Gastrocnemius medialis (tissue), 4 donors: ENCODE measurements around the gene LPIN3. TPM values are rescaled to one million over a fixed set of nuclear protein-coding genes. Genes with fewer than 3 reads are reported as not detected.

Source experiments
- ATAC-seq, 2 donors: fragments of 150-250 bp; one replicate each; pipeline ENCODE4 v1.9.1; 2016
- DNase-seq, 2 donors: peaks; one replicate each; pipeline ENCODE4 v3.0.0-alpha.2; 2019
- H3K27ac ChIP-seq, 4 donors: fragments of 200-600 bp; sonication (generic); 1 replicate in 1 of 4; 2 replicates in 3 of 4; pipeline ENCODE4 v1.5.1; 2016 to 2018; ENCODE audit warnings: mild to moderate bottlenecking in 2 of 4, moderate library complexity in 1 of 4
- H3K27me3 ChIP-seq, 3 donors: fragments of 200-600 bp; sonication (generic) in 2 of 3; 1 replicate in 1 of 3; 2 replicates in 2 of 3; pipeline versions ENCODE4 v1.5.1 to v1.6.0; 2016 to 2019; ENCODE audit warnings: mild to moderate bottlenecking in 1 of 3, moderate library complexity in 1 of 3
- H3K36me3 ChIP-seq, 2 donors: fragments of 200-600 bp; sonication (generic) in 1 of 2; one replicate each; pipeline ENCODE4 v1.5.1; 2017 to 2018
- H3K4me1 ChIP-seq, 2 donors: fragments of 200-600 bp; sonication (generic) in 1 of 2; one replicate each; pipeline ENCODE4 v1.5.1; 2016 to 2017; ENCODE audit warnings: mild to moderate bottlenecking in 2 of 2
- H3K4me3 ChIP-seq, 4 donors: fragments of 200-600 bp; sonication (generic) in 3 of 4; 1 replicate in 1 of 4; 2 replicates in 3 of 4; pipeline ENCODE4 v1.5.1; 2016 to 2019; ENCODE audit warnings: mild to moderate bottlenecking in 2 of 4
- H3K9me3 ChIP-seq, 3 donors: fragments of 200-600 bp; sonication (generic) in 2 of 3; 1 replicate in 1 of 3; 2 replicates in 2 of 3; pipeline ENCODE4 v1.5.1; 2016 to 2019
- POLR2A ChIP-seq, 2 donors: fragments of 450-650 bp; IDR thresholded peaks; one replicate each; pipeline ENCODE4 v1.6.1; 2017; ENCODE audit warnings: antibody characterized with exemption in 2 of 2, mild to moderate bottlenecking in 2 of 2, moderate library complexity in 2 of 2
- in situ Hi-C, 4 donors: fragments of 200-750 bp; cut with MboI; loops; one replicate each; pipeline versions ENCODE4 v1.15.0 to v1.8.0; 2017; ENCODE audit warnings: low sequenced_read_pairs in 4 of 4
- intact Hi-C: fragments of 100-400 bp; cut with DNase I; formaldehyde crosslinking; loops from one replicate; pipeline ENCODE4 v1.15.1; 2023; ENCODE audit warnings: low total_unique reads
- total RNA-seq, 4 donors: library from RNA; depleted of rRNA; stranded (reverse); fragments of >200 nt; gene quantifications; one replicate each; pipeline versions ENCODE4 v1.1.0 to v1.2.3, GENCODE V29; 2016
- TF ChIP-seq, protein P1 (sequence below), 5 experiments: fragments of 450-650 bp in 3 of 5; fragments of 200-600 bp in 2 of 5; sonication (generic) in 2 of 5; IDR thresholded peaks in 4 of 5; conservative IDR thresholded peaks in 1 of 5; 1 replicate in 4 of 5; 2 replicates in 1 of 5; pipeline ENCODE4 v1.5.1; 2016 to 2019; ENCODE audit warnings: antibody characterized with exemption in 5 of 5, mild to moderate bottlenecking in 3 of 5, moderate library complexity in 3 of 5

The LPIN3 gene
- total RNA-seq, 4 donors from 2014 or later = 0.56 to 2.4 (median 1.1) TPM

DNA sequence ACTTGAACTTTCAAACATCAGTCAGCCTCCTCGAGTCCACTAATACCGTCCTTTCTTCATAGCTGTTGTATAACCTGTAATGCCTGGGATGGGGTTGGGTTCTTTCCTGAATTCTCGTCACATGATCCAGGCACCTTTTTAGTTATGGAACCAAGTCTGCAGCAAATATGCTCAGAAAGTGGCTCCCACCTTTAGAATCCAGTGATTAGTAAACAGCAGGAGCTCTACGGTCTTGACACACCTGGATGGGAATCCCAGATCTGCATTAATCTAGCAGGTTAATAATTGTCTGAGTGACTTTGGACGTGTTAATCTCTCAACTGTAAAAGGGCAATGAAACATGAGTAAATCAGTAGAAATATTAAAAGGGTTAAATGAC lies 22.4 kb upstream of the LPIN3 start:
- Histone ChIP-seq H3K9me3 (no peaks in the 10 kb centered on the region), H3K4me3 (peak overlapping the region; percentile 46 to 78 (median 54)), H3K27me3 (no peaks in the 10 kb centered on the region), H3K4me1 (peaks cover 31 to 34% of the 10 kb centered on the region in 2 donors), H3K27ac (peak overlapping the region; percentile 73 to 96 (median 90)), H3K36me3 (no peaks in the 10 kb centered on the region)
- DNase-seq = no peak
- in situ Hi-C loops = no loop called here
- ATAC-seq = no peak
- TF ChIP-seq, protein P1, sequence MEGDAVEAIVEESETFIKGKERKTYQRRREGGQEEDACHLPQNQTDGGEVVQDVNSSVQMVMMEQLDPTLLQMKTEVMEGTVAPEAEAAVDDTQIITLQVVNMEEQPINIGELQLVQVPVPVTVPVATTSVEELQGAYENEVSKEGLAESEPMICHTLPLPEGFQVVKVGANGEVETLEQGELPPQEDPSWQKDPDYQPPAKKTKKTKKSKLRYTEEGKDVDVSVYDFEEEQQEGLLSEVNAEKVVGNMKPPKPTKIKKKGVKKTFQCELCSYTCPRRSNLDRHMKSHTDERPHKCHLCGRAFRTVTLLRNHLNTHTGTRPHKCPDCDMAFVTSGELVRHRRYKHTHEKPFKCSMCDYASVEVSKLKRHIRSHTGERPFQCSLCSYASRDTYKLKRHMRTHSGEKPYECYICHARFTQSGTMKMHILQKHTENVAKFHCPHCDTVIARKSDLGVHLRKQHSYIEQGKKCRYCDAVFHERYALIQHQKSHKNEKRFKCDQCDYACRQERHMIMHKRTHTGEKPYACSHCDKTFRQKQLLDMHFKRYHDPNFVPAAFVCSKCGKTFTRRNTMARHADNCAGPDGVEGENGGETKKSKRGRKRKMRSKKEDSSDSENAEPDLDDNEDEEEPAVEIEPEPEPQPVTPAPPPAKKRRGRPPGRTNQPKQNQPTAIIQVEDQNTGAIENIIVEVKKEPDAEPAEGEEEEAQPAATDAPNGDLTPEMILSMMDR (IDR thresholded peaks at IDR 0.05 in 4 of 5, conservative IDR thresholded peaks at IDR 0.05 in 1 of 5) = no peak
- TF ChIP-seq POLR2A (IDR thresholded peaks at IDR 0.05) = no peak
- intact Hi-C loops = loop anchor here (10.0 kb wide), 1 partner anchor 377 kb away; no protein-coding TSS in a partner anchor

DNA sequence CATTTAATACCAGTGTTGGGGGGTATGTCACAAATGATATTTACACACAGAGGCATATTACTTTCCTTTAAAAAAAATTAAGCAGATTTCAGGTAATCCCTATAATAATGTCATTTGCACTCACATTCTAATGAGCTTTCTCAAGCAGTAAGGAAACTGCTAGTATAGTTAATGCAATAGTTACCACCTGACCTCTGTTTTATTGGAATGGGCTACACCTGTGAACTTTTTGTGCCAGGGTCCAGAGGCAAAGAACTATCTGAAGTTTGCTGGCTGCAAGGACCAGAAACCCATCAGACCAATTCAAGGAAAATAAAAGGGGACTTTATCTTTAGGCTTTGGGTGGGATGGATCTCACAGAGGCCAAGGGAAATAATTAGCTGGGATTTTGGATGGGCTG lies 20.2 kb upstream of the LPIN3 start:
- DNase-seq (no peak), ATAC-seq (no peak)
- Histone ChIP-seq H3K36me3 (no peaks in the 10 kb centered on the region), H3K9me3 (no peaks in the 10 kb centered on the region), H3K4me3 (no peak overlapping the region), H3K27ac (no peak overlapping the region), H3K27me3 (no peaks in the 10 kb centered on the region), H3K4me1 (peaks cover 9 to 14% of the 10 kb centered on the region in 2 donors)
- in situ Hi-C loops (no loop called here), intact Hi-C loops (no loop called here)
- no peak for TF ChIP-seq POLR2A (IDR thresholded peaks at IDR 0.05)
- TF ChIP-seq, protein P1 (IDR thresholded peaks at IDR 0.05 in 4 of 5, conservative IDR thresholded peaks at IDR 0.05 in 1 of 5) = no peak

DNA sequence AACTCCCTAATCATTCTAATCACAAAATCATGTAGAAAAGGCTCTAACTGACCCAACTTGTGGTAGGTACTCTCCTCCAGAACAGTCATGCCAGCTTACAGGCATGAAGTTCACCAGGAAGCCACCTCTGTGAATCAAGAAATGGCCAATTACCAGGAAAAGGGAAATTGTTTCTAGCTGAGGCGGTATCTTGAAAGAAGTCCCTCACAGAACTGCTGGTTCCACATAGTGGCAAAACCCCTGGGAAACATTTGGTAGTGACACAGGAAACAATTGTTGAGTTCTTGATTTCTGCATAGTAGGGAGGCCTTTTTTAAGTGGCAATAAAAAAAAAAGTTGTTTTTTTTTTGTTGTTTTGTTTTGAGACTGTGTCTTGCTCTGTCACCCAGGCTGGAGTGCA lies 19.6 kb upstream of the LPIN3 start:
- DNase-seq = no peak
- no peak for ATAC-seq
- in situ Hi-C loops = no loop called here
- Histone ChIP-seq H3K36me3 (no peaks in the 10 kb centered on the region), H3K4me3 (no peak overlapping the region), H3K9me3 (no peaks in the 10 kb centered on the region), H3K27ac (no peak overlapping the region), H3K4me1 (peaks cover 4 to 9% of the 10 kb centered on the region in 2 donors), H3K27me3 (no peaks in the 10 kb centered on the region)
- intact Hi-C loops = no loop called here
- no peak for TF ChIP-seq POLR2A (IDR thresholded peaks at IDR 0.05)
- TF ChIP-seq, protein P1 (IDR thresholded peaks at IDR 0.05 in 4 of 5, conservative IDR thresholded peaks at IDR 0.05 in 1 of 5) = no peak

DNA sequence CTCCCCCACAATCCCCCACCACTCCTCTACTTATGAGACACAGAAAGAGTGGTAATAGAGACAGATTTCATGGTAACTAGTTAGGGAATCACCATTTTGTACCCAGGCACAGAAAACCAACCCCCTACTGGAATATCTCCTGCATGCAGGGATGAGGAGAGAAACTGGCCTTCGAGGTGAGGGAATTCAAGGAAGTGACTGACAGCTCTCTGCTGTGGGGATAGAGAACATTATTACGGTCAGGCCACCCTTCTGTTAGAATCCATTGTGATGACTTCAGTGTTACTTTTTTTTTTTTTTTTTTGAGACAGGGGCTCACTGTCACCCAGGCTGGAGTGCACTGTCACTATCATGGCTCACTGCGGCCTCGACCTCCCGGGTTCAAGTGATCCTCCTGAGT lies 13.4 kb upstream of the LPIN3 start:
- ATAC-seq (no peak), DNase-seq (no peak)
- H3K9me3 ChIP-seq = no peaks in the 10 kb centered on the region
- no peaks in the 10 kb centered on the region for H3K36me3 ChIP-seq
- H3K27ac ChIP-seq = no peak overlapping the region
- intact Hi-C loops = no loop called here
- no peak overlapping the region for H3K4me3 ChIP-seq
- no peaks in the 10 kb centered on the region for H3K27me3 ChIP-seq
- peaks cover 15% of the 10 kb centered on the region in 2 donors for H3K4me1 ChIP-seq
- no peak for TF ChIP-seq POLR2A (IDR thresholded peaks at IDR 0.05)
- in situ Hi-C loops = loop anchor here in 3 of 4 donors (25.0 kb wide), 1 partner anchor 340 kb away; no protein-coding TSS in a partner anchor

DNA sequence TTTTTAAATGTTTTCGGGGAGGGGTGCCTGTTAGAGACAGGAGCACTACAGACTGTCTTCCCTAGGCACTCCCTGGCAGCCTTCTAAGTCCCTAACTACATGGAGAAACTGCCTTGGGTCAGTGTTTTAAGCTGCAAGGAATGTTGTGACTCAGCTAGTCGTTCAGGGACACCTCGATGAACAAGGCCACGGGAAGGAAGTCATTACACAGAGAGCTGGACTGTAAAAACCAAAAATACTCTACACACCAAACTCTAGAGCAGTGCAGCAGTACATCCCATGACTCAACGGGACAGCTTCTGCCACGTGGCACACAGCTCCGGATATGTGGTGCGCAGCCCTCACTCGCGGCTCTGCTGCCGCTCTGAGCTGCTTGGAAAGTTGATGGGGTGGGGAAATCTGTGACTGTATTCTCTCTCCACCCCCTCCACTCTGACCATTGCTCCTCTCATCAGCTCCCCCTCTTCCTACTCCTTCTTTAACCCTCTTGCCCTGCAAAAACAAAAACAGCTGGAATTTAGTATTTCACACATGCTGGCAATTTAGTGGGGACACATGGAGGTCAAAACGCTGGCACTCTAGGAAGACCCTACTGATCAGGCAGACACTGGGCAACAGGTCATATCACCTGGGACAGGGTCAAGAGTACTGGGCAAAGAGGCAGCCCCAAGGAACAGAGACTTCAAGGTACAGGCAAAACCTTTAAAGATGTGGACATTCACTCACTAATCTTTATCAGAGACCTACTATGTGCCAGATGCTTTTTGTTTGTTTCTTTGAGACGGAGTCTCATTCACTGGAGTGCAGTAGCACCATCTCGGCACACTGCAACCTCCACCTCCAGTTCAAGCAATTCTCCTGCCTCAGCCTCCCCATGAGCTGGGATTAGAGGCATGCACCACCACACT lies 10.9 kb upstream of the LPIN3 start:
- in situ Hi-C loops = loop anchor here (5.0 to 25.0 kb wide), 3 partner anchors 87 to 342 kb away; no protein-coding TSS in a partner anchor
- peaks cover 15 to 17% of the 10 kb centered on the region in 2 donors for H3K4me1 ChIP-seq
- no peaks in the 10 kb centered on the region for H3K27me3 ChIP-seq
- no peaks in the 10 kb centered on the region for H3K36me3 ChIP-seq
- TF ChIP-seq, protein P1 (IDR thresholded peaks at IDR 0.05 in 4 of 5, conservative IDR thresholded peaks at IDR 0.05 in 1 of 5) = no peak
- TF ChIP-seq POLR2A (IDR thresholded peaks at IDR 0.05) = peak; percentile 40 to 57
- H3K4me3 ChIP-seq = peak overlapping the region in 3 of 4 donors; percentile 8 to 32 (median 16)
- H3K9me3 ChIP-seq = no peaks in the 10 kb centered on the region
- H3K27ac ChIP-seq = peak overlapping the region; percentile 80 to 93 (median 89)
- ATAC-seq = peak; percentile 99 to 100
- DNase-seq = peak; percentile 89 to 90
- intact Hi-C loops = loop anchor here (1.0 to 2.0 kb wide), 2 partner anchors 12 to 97 kb away; partner anchors contain the start of gene ZHX3
